ENCODE data around the gene SMYD3.
"Not testable (repeated sequence)": the region's sequence is repeated elsewhere in the genome, so short reads cannot be mapped to it uniquely, and the experiment has no call there.

The SMYD3 gene

DNA sequence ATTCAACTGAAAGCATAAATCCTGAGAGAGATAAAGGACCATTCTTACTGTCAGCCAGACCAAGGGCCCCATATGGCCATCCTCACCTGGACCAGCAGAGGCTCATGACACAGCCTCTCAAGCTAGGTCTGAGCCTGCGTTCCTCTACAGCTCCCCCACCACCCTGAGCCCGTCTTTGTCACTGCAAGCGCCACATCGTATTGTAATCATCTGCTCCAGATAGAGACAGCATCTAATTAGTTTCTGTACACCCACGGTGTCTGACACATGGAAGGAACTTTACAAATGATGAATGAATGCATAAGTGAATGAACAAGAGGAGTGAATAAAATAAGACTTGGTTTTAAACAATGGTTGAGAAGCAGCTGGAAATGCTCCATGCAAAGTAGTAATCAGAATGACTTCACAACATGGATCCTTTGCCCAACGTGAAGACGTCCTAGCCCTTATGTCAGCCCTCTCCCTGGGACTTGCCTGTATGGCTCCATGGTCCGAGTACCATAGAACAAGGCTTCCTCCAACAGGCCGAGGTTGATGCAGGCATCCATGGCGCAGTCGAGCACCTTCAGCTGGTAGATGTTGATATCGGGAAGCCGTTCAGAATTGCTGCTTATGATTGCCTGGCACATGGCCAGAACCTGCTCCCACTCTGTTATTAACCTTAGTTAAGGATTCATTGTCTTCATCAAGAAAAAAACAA, 648.9 kb downstream of the SMYD3 start:
- DNase-seq: peak; percentile 74

DNA sequence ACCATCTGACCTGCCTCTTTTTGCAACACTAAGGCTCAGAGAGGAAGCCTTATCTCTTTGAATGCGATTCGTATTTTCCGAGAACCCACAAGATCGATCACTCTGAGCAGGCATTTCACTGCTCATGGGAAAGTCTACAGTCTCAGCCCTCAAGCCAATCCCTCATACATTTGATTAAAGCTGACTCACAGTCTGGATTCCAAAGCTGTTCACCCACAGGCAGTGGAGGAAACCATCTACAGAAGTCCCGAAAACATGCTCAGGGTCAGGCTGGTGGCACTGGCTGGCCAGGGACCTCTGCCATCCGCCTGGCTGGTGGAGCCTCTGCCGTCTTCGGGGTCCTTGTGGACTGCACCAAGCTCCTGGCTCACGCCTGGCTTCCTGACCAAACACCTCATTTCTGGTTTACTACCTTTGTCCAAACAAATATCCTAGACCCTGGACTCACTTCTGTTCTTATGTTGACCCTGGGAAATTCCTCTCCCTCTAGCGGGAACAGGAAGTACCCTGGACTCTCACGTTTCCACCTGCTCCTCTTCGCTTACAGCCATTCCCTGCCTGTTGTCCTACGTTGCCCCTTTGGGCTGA, 650.0 kb downstream of the SMYD3 start:
- DNase-seq: no peak

DNA sequence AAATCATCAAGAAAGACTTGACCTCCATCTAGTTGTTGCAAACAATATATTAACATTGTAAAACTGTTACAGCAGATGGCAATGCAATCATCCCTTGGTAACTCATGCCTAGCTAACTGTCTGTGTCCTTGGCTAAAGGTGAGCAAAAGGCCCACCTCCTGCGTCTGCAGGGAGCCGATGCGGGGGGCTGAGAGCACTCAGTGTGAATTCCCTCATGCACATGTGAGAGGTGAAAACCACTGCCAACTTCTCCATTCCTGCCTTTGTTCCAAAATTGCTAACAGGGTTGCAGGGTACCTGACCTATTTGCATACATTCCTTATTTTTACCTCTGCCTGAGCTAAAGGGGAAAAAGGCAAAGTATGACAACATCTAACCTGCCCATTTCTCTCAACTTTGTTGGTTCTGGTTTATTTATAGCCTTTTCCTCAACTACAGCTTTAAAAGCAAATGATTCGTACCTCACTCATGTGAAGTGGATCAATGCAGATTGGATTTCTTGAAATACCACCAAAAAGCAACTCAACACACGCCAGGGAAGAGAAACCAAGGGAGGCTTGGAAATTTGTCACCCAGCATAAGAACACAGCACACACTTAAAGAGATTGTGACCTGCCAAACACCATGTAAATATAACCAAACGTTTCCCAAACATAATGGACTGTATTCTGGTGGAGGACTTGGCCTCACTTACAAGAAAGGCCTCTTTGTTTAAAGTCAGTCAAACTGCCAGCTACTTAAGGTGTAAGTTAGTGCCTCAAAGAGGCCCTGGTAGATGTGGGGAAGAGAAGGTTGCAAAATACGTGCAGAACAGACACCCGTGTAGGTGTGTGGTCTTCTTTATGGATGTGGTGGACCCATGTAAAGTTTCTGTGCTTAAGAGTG, 651.0 kb downstream of the SMYD3 start:
- no peak for DNase-seq

DNA sequence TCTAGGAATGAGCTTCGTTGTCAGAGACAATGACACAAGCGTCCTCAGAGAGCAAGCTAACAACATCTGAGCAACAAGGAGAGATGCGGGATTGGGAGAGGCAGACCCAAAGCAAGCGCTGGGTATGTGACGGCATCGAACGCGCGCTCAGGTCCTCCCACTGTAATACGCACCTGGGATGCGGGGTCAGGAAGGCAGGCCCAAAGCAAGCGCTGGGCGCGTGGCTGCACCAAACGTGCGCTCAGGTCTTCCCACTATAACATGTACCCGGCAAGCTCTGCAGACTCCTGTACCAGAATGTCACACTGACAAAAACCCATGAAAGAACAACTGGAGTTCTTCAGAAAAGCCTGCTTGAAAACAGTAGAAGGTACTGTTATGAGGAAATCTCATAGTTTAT, 653.8 kb downstream of the SMYD3 start:
- no peak for DNase-seq

DNA sequence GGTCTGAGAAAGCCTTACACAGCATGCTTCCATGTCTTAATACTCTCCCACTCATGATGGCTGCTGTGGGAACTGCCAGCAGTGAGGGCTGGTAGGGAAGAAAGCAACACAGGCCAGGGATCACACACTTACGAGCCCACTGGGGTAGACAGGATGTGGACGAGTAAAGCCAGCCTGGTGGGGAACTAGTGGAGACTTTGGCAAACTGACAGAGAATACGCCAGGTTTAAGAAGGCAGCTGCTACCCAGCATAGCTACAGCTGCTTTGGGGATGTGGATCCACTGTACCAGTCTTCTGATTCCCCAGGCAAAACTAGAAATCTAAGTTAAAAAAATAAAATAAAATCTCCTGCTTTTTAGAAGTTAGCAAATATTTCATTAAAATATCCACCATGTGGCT, 664.0 kb downstream of the SMYD3 start:
- no peak for DNase-seq

DNA sequence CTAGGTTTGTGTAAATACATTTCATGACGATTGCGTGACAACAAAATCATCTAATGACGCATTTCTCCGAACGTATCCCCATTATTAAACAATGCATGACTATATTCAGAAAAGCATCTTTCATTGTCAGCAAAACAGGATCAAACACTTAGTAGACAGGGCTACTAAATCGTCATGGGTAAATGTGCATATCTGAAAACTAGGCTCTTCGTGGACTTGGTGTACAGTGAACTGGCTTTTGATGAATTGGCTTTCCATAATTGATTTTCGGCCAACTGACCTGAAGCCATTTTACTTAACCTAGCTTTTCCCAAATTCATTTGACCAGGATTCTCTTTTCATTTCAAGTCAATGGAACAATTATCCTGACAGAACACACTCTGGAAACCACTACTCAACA, 665.0 kb downstream of the SMYD3 start:
- no peak for DNase-seq

DNA sequence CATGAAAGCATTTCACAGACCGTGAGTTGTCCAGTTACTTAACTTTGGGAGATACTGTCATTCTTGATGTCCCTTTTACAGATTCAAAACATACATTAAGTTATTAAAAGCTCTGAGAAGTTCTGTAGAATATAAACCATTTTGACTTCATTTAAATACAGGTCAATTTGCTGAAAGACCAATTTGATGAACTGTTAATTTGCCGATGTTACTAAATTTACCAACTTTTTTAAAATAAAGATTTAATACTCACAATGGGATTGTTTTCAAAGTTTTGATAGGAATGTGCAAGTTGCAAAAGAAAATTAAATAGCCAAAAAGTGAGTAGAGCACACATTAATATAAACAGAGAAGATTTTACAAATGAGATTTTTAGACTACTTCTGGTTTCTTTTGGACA, 666.1 kb downstream of the SMYD3 start:
- no peak for DNase-seq

DNA sequence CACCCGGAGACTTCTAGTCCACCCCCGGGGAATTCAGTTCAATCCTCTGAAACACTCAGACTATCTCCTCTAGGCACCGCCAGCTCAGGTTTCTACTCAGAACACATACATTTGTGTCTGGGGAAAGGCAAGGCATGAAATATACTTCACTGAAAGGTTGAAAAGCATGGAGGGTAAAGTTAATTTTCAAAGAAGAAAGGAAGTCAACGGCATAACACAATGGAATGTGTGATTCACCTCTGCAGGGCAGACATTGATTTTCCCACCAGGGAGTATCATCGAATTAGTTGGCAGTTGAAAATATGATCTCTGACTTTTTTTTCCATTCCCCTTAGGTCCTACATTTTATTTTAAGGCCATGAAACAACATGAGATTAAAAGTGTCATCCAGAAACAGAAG, 669.4 kb downstream of the SMYD3 start:
- DNase-seq: peak; percentile 71

DNA sequence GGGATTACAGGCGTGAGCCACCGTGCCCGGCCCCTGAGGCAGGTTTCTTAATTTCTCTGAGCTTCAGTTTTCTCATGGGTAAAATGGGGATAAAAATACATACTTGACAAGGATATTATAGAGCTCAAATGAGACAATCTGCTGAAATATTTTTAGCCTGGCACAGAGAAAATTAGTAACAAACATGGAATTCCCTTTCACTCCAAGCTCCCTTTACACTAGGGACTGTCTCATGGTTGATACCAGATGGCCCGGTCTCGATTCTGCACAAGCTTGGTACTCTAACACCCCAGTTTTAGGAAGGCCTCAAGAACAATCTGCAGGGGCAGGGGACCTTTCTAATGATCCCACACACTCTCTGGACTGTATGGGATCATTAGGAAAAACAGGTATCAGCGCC, 671.7 kb downstream of the SMYD3 start:
- no peak for DNase-seq

DNA sequence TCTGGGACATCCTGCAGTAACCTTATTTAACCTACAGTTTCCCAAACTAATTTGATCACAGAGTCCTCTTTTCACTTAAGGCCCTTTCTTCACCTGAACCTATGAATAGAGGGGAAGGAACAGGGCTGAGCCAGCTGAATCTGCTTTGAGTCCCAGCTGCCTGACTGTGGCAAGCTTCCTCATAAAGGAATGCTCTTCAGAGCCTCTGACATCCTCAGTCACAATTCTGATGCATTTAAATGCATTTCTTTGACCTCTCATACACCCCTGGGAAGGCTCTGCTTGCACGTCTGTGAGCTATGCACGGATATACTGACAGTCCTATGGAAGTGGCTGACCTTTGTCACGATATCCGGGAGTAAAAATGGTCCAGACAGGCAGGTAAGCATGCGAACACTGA, 673.1 kb downstream of the SMYD3 start:
- DNase-seq: no peak

DNA sequence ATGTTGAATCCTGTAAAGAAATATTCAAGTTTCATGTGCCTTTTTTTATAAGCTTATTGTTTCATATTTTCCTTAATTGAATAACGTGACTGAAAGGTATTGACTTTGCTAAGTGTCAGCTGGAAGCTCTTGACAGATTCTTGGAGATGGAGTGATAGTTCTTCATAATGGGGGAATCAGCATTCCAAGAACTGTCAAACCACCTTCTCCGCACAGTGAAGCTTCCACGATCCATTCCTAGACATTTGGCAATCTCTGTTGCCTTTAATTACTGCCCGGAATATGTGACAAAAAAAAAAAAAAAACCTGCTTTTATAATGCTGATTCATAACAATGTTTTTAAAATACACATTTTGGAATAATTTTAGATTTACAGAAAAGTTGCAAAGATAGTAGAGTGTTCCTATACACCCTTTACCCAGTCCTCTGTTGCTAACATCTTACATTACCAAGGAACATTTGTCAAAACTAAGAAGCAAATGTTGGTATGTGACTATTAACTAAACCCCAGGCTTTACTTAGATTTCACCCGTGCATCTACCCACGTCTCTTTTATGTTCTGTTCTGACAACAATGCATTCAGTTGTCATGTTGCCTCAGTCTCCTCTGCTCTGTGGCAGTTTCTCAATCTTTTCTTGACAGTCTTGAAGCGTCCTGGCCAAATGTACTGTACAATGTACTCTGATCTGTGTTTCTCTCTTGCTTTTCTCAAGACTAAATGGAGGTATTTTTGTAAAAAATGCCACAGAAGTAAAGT, 674.1 kb downstream of the SMYD3 start:
- DNase-seq: no peak

DNA sequence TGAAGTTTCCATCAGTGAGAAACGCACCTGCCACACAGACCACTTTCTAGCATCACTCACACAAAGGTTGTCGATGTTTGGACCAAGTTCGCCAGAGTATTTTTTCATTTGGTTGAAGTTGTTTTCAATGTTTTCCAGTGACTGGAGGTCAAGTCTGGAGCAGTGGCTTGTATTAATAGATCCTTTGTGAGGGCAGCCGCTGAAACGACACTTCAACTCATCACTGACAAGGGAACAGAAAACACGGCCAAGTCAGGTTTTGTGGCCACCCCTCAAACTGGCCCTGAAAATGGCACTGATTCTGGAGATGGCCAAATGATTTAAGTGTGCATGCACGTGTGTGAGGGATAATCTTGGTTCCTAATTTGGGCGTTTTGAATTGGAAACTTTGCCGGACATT, 675.6 kb downstream of the SMYD3 start:
- DNase-seq: no peak

DNA sequence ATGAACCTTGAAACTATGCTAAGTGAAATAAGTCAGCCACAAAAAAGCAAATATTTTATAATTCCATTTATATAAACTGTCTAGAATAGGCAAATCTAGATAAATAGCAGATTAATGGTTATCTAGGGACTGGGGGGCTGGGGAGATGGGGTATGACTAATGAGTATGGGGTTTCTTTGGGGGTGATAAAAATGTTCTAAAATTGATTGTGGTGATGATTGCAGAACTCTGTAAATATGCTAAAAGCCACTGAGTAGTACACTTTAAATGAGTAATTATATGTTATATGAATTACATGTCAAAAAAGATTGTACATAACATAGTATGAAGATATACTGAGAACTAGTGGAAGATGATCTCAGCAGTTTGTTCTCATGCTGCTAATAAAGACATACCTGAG, 677.3 kb downstream of the SMYD3 start:
- DNase-seq: no peak

DNA sequence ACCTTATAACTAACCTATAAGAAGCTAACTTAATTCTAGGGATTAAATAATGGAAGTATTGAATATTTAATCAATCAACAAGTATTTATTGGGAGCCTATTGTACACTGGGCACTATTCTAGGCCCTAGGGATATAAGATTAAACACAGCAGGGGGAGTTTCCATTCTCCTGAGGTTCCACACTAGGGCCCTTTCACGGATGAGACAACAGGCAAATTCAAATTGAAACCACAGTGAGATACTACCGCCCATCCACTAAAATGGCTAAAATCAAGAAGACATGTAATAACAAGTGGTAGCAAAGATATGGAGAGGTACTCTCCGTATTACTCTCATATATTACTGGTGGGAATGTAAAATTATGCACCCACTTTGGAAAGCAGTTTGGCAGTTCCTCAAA, 677.9 kb downstream of the SMYD3 start:
- no peak for DNase-seq

DNA sequence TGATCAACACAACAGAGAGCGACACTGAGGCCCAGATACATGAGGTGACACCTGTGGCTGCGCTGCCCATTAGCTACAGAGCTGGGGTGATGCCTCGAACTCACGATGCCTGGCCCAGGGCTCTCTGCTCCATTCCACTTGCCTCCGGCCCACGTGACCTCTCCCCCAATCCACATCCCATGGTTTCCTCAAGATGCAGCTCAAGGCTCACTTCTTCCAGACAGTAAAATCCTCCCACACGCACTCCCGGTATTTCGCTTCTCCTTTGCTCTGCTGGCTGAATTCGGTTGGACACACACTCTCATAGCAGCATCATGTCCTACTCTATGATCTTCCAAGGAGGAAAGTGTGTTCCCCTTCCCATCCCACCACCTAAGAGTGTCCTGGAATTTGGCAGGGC, 679.8 kb downstream of the SMYD3 start:
- DNase-seq: no peak

DNA sequence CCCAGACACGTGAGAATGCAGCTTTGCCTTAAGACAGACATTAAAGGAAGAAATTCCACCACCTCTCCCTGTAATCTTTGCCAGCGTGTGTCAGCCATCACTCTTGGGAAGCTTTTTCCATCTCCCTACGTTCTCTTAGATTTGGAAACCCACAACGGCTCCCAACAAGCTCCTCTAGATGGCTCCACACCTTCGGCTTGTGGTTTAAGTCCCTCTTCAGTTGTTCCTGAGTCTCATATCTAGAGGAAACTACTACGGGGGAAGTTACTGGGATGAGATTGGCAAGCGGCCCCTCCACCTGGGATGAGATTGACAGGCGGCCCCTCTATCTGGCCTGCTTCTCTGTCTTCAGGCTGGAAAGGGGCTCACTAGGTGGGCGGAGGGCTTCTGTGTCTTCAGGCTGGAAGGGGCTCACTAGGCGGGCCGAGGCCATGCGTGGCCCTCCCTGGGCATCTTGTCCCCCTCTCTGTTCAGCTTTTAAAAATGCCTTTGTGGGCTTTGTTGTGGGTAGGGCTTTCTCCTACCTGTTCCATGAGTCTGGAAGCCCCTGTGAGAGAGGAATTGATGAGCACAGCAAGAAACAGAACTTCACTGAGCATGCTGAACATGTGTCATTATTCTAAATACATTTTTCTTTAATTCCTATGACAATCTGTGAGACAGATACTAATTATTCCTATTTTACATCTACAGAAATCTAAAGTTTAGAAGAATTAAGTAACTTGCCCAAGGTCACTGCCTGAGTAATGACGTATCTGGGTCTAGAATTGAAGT, 681.8 kb downstream of the SMYD3 start:
- peak; percentile 6 for DNase-seq

DNA sequence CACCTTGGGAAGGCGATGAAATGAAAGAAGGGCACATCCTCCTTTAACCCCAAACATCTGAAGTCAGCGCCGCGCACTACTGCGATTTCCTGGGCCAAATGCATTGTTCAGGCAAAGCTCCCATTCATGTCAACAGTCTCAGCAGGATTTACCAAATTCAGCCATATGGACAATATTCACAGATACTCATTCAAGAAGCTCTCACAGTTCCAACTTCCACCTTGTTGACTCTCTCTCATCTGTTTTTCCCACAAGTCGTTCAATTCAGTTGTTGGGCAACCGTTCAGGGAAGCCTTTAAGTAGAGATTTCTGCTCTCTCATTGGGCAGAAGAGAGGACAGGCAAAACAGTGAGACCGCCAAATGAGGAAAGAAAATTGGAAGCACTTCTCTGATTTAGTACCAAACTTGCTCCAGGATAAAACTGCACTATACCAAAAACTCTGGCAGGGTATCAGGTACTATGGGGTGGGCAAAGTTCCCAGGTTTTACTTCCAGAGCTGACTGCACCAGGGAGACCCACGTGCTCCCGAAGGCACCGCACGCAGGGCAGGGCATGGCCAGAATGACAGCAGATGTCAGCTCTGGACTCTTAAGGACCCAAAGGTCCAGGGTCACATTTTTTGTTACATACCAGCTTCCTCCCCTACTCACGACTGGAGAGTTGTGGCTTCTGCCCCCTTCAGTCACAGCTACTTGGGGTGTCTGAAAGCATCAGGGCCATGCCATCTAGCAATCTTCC, 683.5 kb downstream of the SMYD3 start:
- no peak for DNase-seq

DNA sequence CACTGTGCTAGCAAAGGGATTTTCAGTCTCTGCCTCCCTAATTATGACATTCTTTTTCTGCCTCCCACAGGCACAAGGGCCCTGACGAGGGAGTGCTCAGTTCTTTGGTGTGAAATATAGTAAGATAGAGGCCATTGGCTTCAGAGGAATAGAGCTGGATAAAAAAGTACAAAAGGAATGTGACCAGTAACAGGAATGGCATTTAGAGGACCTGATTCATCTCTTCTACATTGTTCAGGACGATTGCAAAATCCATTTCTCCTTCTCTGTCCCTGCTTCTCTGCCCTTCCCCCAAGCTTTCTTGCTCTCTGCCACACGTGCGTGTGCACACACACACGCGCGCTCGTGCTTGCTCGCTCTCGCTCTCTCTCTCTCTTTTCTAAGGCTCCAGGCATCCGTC, 684.1 kb downstream of the SMYD3 start:
- no peak for DNase-seq

DNA sequence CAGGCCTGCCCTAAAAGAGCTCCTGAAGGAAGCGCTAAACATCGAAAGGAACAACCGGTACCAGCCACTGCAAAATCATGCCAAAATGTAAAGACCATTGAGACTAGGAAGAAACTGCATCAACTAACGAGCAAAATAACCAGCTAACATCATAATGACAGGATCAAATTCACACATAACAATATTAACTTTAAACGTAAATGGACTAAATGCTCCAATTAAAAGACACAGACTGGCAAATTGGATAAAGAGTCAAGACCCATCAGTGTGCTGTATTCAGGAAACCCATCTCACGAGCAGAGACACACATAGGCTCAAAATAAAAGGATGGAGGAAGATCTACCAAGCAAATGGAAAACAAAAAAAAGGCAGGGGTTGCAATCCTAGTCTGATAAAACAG, 688.7 kb downstream of the SMYD3 start:
- DNase-seq: not testable (repeated sequence)

DNA sequence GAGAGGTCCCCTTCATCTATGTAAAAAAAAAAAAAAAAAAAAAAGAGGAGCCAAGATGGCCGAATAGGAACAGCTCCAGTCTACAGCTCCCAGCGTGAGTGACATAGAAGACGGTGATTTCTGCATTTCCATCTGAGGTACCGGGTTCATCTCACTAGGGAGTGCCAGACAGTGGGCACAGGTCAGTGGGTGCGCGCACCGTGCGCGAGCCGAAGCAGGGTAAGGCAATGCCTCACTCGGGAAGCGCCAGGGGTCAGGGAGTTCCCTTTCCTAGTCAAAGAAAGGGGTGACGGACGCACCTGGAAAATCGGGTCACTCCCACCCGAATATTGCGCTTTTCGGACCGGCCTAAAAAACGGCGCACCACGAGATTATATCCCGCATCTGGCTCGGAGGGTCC, 690.6 kb downstream of the SMYD3 start:
- DNase-seq: not testable (repeated sequence)

DNA sequence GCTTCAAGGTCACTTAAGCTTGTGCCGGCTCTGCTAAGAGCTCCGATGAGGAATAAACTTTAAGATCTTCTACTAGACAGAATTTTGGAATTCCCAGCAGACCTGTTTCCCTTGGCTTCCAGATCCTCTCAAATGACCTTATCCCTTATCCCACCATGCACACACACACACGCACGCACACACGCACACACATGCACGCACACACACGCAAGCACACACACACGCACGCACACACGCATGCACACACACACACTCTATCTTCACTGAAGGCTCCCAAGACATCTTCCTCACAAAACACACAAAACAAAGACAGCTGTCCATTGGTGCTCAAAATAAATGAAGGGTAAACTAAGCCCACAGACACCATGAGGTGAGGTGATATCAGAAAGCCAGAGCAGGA, 692.4 kb downstream of the SMYD3 start:
- no peak for DNase-seq

DNA sequence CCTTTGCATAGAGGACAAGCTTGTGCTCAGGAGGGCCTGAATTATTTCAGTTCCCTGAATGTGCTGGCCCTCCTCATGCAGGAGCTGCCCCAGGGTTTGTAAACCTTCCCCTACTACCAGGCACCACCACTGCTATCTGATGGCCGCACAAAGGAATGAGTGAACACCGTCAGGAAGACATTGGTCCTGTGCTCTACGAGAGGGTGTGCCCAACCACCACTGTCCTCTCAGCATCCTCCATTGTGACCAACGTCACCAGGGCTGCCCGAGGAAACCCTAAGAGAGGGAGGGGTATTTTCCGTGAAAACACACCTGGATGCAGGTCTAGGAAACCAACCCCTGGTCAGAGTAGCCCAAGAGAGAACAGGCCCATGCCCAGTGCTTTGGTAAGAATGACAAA, 694.8 kb downstream of the SMYD3 start:
- no peak for DNase-seq
